ENCODE data around the gene VPS4A.

- no peak for TF ChIP-seq EZH2 (IDR thresholded peaks at IDR 0.05; ENCODE audit: borderline replicate concordance, insufficient read depth, low read depth, low read length, poor library complexity, severe bottlenecking)
- no peak for TF ChIP-seq CTCF (IDR thresholded peaks at IDR 0.05)
Observed at GRCh38 chr16:69267633-69268032, 43.5 kb upstream of the VPS4A start.

All from B cell (primary cell).